Fibroblast of lung (primary cell): ENCODE results near the gene TENM3.

Source experiments
- EZH2 ChIP-seq: IDR thresholded peaks from 2 replicates; pipeline ENCODE4 v1.5.1; 2012; ENCODE audit warnings: low read length, control low read depth, mild to moderate bottlenecking; ENCODE audit errors: missing control alignments
- TF ChIP-seq, protein P1 (sequence below), 2 donors: IDR thresholded peaks in 1 of 2; conservative IDR thresholded peaks in 1 of 2; 1 replicate in 1 of 2; 2 replicates in 1 of 2; pipeline ENCODE4 v1.5.1; 2011 to 2012; ENCODE audit warnings: low read length in 2 of 2, control low read depth in 1 of 2, inconsistent platforms in 1 of 2, low read depth in 1 of 2, mild to moderate bottlenecking in 1 of 2

GRCh38 chr4:182465979-182466378, 222.8 kb downstream of the TENM3 start:
- TF ChIP-seq, protein P1, sequence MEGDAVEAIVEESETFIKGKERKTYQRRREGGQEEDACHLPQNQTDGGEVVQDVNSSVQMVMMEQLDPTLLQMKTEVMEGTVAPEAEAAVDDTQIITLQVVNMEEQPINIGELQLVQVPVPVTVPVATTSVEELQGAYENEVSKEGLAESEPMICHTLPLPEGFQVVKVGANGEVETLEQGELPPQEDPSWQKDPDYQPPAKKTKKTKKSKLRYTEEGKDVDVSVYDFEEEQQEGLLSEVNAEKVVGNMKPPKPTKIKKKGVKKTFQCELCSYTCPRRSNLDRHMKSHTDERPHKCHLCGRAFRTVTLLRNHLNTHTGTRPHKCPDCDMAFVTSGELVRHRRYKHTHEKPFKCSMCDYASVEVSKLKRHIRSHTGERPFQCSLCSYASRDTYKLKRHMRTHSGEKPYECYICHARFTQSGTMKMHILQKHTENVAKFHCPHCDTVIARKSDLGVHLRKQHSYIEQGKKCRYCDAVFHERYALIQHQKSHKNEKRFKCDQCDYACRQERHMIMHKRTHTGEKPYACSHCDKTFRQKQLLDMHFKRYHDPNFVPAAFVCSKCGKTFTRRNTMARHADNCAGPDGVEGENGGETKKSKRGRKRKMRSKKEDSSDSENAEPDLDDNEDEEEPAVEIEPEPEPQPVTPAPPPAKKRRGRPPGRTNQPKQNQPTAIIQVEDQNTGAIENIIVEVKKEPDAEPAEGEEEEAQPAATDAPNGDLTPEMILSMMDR (conservative IDR thresholded peaks at IDR 0.05 in 1 of 2, IDR thresholded peaks at IDR 0.05 in 1 of 2; ENCODE audit: low read depth in 1 of 2, low read length in 2 of 2) = no peak
- TF ChIP-seq EZH2 = no peak
